Pancreas (tissue), 10 donors: ENCODE data around the gene FECH. TPM values are rescaled to one million over a fixed set of nuclear protein-coding genes. Genes with fewer than 3 reads are reported as not detected.

Experiments used
- ATAC-seq, 4 donors: fragments of 200-7000 bp; cut with Tn5 transposase; one replicate each; pipeline versions ENCODE4 v1.8.0 to v1.9.1; 2020; ENCODE audit warnings: mild to moderate bottlenecking in 4 of 4, moderate library complexity in 4 of 4
- DNase-seq, 6 donors: peaks; one replicate each; pipeline ENCODE4 v3.0.0-alpha.2; 2020
- FAIRE-seq: peaks from 2 replicates; lab custom pipeline; 2012; peaks lifted over from hg19 to GRCh38; lab: Jason Lieb, UNC
- H3K27ac ChIP-seq, 4 donors: fragments of 200-600 bp; sonication (generic); 1 replicate in 3 of 4; 2 replicates in 1 of 4; pipeline versions ENCODE4 v1.5.0 to v1.8.0; 2020
- H3K27me3 ChIP-seq, 4 donors: fragments of 200-600 bp; one replicate each; pipeline ENCODE4 v1.8.0; 2021
- H3K36me3 ChIP-seq, 3 donors: fragments of 200-600 bp; sonication (generic) in 1 of 3; one replicate each; pipeline versions ENCODE4 v1.5.0 to v1.8.0; 2020 to 2021
- H3K4me1 ChIP-seq, 3 donors: fragments of 200-600 bp; one replicate each; pipeline ENCODE4 v1.8.0; 2021
- H3K4me3 ChIP-seq, 4 donors: fragments of 200-600 bp; sonication (generic) in 2 of 4; one replicate each; pipeline versions ENCODE4 v1.5.0 to v1.8.0; 2020 to 2021
- H3K9me3 ChIP-seq, 4 donors: fragments of 200-600 bp; one replicate each; pipeline ENCODE4 v1.8.0; 2021
- CTCF ChIP-seq, 4 donors: fragments of 200-600 bp; sonication (generic) in 3 of 4; IDR thresholded peaks; one replicate each; pipeline versions ENCODE4 v1.5.0 to v1.8.0; 2021; ENCODE audit warnings: antibody characterized with exemption in 4 of 4
- WGBS, 2 donors: extraction: QIAGEN DNeasy Blood & Tissue Kit; methylation state at CpG; one replicate each; pipeline ENCODE4 v1.1.7; 2013; 5-methylcytosine and 5-hydroxymethylcytosine counted together
- intact Hi-C, 3 donors: fragments of 100-400 bp; cut with DNase I; formaldehyde crosslinking; loops; one replicate each; pipeline versions ENCODE4 v1.11.1 to v1.14.2; 2022
- polyA plus RNA-seq, 2 donors: library from polyadenylated mRNA; stranded (reverse); fragments of 200-250 nt; gene quantifications; one replicate each; pipeline ENCODE4 v1.2.3, GENCODE V29; 2013
- total RNA-seq, 6 donors: library from RNA; stranded (reverse); fragmentation: NEBNext Ultra II Directional in 4 of 6; extraction: Animal tissue kit (Norgen Biotek cat#: 25700) in 4 of 6; gene quantifications; one replicate each; pipeline versions ENCODE4 v1.2.1 to v1.2.4, GENCODE V29; 2021 to 2023
- donor health status: healthy with polysubstance abuse.
- donor health status: DM: no; HTN: no; CAD: no; lungs with moderate emphysema.
- donor health status: DM: no; HTN: no; CAD: no.
- donor health status: control.
- donor health status: control.
- donor health status: Bipolar disorder and iron deficiency.
- donor health status: DM: yes; HTN: yes; CAD: no.
- donor health status: DM: no; HTN: no; CAD: no.
- donor health status: DM: no; HTN: no; CAD: no.
- donor health status: DM: yes; HTN: yes; CAD: no.

FECH gene
- total and polyA plus RNA-seq, 8 donors = 3.4 to 14.6 (median 9.0) TPM

GRCh38 chr18:57630002-57630753 lies 43.7 kb upstream of the FECH start:
- peak overlapping the region in 3 of 4 donors; percentile 60 to 64 (median 62) for H3K27ac ChIP-seq
- H3K36me3 ChIP-seq = no peaks in the 10 kb centered on the region
- DNase-seq (peak; percentile 91 to 98 (median 95)), FAIRE-seq (no peak), ATAC-seq (peak; percentile 99 to 100 (median 100))
- no peaks in the 10 kb centered on the region for H3K27me3 ChIP-seq
- H3K4me1 ChIP-seq = peaks cover 0 to 4% (median 0%) of the 10 kb centered on the region in 3 donors
- 2% methylated on average over 52 of the region's 52 CpGs for WGBS, 2 donors
- intact Hi-C loops = no loop called here
- no peaks in the 10 kb centered on the region for H3K9me3 ChIP-seq
- TF ChIP-seq CTCF (IDR thresholded peaks at IDR 0.05) = peak; percentile 45 to 59 (median 54)
- H3K4me3 ChIP-seq = peak overlapping the region; percentile 57 to 63 (median 60)

GRCh38 chr18:57629422-57629821 lies 42.9 kb upstream of the FECH start:
- 95% methylated on average over 9 of the region's 9 CpGs for WGBS, 2 donors
- ATAC-seq = no peak
- no peak for DNase-seq
- TF ChIP-seq CTCF (IDR thresholded peaks at IDR 0.05) = no peak
- H3K27me3 ChIP-seq = no peaks in the 10 kb centered on the region
- H3K4me1 ChIP-seq = peaks cover 0 to 4% (median 0%) of the 10 kb centered on the region in 3 donors
- H3K27ac ChIP-seq = no peak overlapping the region
- no peaks in the 10 kb centered on the region for H3K36me3 ChIP-seq
- no peaks in the 10 kb centered on the region for H3K9me3 ChIP-seq
- H3K4me3 ChIP-seq = peak overlapping the region in 3 of 4 donors; percentile 57 to 61 (median 59)
- intact Hi-C loops = no loop called here
- FAIRE-seq = no peak

- Histone ChIP-seq H3K27me3 (no peaks in the 10 kb centered on the region), H3K4me1 (peaks cover 0 to 4% (median 0%) of the 10 kb centered on the region in 3 donors), H3K27ac (no peak overlapping the region), H3K36me3 (no peaks in the 10 kb centered on the region), H3K4me3 (no peak overlapping the region), H3K9me3 (no peaks in the 10 kb centered on the region)
- 69 to 74% methylated on average over 5 of the region's 5 CpGs for WGBS, 2 donors
- ATAC-seq (no peak), FAIRE-seq (no peak), DNase-seq (no peak)
- intact Hi-C loops = no loop called here
- no peak for TF ChIP-seq CTCF (IDR thresholded peaks at IDR 0.05)
Observed at GRCh38 chr18:57627488-57627887, 41.0 kb upstream of the FECH start.

GRCh38 chr18:57624988-57625387 lies 38.5 kb upstream of the FECH start:
- H3K27me3 ChIP-seq = no peaks in the 10 kb centered on the region
- H3K9me3 ChIP-seq = no peaks in the 10 kb centered on the region
- H3K27ac ChIP-seq = no peak overlapping the region
- no peak for TF ChIP-seq CTCF (IDR thresholded peaks at IDR 0.05)
- peaks cover 0 to 8% (median 8%) of the 10 kb centered on the region in 3 donors for H3K4me1 ChIP-seq
- no peak for DNase-seq
- no peak for ATAC-seq
- no peak overlapping the region for H3K4me3 ChIP-seq
- H3K36me3 ChIP-seq = no peaks in the 10 kb centered on the region
- intact Hi-C loops = no loop called here
- WGBS, 2 donors = 90 to 93% methylated on average over 4 of the region's 4 CpGs
- FAIRE-seq = no peak

GRCh38 chr18:57621246-57621604 lies 34.7 kb upstream of the FECH start:
- intact Hi-C loops = no loop called here
- Histone ChIP-seq H3K27ac (peak overlapping the region; percentile 77 to 92 (median 82)), H3K4me3 (peak overlapping the region; percentile 54 to 84 (median 62)), H3K9me3 (no peaks in the 10 kb centered on the region), H3K27me3 (no peaks in the 10 kb centered on the region), H3K4me1 (peaks cover 0 to 11% (median 8%) of the 10 kb centered on the region in 3 donors), H3K36me3 (no peaks in the 10 kb centered on the region)
- TF ChIP-seq CTCF (IDR thresholded peaks at IDR 0.05) = no peak
- FAIRE-seq (no peak), DNase-seq (no peak), ATAC-seq (peak; percentile 18 to 61 (median 48))
- 0 to 1% methylated on average over 14 to 20 of the region's 20 CpGs for WGBS, 2 donors
